GM21619 (cell line): ENCODE results near the gene ZNF664.
"Not testable (repeated sequence)": the region's sequence is repeated elsewhere in the genome, so short reads cannot be mapped to it uniquely, and the experiment has no call there.

Source experiments
- ATAC-seq: cut with Tn5 transposase; IDR thresholded peaks from one replicate; pipeline ENCODE4 v1.9.1; 2021; ENCODE audit not compliant: unreplicated experiment

Gene ZNF664

DNA sequence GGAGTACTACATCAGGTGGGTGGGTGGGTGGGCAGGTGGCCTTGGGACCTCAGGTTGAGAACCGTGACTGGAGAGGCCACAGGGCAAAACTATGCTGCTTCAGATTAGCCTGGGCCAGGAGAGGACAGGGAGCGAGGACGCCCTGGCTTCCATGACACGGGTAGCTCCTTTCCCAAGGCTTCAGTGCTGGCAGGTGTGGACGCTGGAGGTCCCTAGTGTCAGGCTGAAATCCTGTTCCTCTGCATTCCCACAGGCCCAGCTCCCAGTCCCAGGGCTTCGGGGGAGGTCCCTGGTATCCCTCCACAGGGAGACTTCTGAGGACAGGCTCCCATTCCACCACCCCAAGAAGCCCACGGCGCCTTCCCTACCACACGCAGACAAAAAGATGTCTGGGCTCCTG lies 32.0 kb upstream of the ZNF664 start:
- no peak for ATAC-seq

DNA sequence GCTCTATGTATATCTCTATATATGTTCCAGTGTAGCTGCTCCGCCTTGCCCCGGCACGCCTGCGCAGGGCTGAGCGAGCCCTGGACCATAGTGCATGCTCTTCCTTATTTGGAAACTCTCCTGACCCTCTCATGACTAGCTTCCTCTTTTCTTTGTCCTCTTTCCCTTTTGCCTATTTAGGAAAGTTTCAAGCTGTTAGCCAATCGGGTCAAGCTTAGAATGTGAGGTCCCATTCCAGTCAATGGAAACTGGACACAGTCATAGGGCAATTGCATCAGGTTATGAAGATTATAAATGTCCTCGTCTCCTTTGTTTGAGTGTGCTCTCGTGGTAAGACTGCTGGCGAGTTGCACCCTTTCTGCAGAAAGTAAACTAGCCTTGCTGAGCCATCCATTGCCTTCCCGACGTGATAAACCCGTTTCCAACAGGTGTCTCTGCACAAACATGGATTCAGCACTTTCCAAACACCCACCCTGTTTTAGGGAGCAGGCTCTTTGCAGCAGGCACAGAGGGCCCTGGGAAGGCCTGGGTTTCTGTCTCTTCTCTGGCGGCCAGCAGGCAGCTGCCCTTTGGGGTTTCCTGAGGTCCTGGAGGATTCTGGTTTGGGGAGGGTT lies 31.3 kb upstream of the ZNF664 start:
- no peak for ATAC-seq

DNA sequence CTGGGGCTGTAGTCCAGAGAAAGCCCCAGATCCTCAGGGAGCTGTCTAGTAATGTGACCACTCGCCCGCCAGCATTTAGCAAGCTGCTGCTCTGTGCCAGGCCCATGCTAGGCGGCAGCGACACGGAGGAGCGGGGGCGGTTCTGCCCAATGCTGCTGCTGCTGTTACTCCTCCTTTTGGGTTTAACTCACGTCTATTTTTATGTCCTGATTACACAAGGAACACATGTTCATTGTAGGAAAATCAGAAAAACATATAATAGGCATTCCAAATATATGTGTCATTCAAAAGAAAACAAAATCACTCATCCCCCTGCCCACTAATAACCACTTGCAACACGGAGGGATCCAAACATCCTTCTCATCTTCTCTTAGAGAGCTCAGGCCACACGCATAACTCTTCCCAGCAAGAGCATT lies 30.8 kb upstream of the ZNF664 start:
- no peak for ATAC-seq

DNA sequence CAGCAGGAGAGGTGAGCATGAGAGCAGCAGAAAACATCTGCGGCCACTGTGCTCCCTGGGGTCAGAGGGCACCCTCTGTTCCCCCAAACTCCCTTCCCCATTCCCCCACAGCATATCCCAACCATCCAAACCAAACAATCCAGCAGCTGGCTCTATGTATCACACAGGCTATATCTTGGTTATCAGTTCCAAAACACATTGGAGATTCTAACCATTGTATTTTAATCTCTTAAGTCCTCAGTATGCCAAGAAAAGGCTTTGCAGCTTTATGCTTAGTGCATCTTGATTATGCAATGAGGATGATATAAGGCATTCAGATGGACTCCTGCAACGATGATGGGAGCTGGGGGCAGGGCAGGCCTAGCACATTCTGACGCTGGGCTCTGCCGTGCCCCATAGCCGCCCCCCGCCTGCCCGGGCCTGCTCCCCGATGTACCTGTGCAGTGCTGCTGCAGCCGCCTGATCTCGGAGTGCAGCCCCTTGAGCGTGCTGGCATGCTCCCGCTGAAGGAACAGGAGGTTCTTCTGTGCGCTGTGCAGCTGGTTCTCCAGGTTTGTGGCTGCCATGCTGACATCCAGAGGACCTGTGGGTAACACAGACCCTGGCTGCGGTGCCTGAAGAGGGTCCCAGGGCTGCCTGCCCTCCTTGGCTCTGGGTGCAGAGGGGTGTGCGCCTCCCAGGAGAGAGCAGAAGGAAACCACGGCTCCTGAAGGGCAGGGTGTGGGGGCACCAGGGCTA lies 29.9 kb upstream of the ZNF664 start:
- ATAC-seq: no peak

DNA sequence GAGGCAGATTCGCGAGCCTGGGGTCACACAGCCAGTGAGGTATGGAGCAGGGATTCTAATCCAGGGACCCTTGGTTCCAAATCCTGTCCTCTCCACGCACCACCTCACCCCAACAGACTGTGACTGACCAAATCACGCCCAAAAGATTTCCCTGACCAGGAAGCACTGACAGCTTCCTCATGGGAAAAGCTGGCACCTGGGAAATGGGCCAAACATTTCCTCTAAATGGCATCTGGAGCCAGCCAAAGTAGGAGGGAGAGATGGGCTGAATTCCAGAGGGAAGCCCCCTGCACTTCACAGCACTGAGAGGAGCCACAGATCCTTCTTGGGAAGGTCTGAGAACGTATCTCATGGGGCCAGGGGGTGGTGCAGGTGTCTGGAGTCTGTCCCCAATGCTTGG lies 29.2 kb upstream of the ZNF664 start:
- no peak for ATAC-seq

DNA sequence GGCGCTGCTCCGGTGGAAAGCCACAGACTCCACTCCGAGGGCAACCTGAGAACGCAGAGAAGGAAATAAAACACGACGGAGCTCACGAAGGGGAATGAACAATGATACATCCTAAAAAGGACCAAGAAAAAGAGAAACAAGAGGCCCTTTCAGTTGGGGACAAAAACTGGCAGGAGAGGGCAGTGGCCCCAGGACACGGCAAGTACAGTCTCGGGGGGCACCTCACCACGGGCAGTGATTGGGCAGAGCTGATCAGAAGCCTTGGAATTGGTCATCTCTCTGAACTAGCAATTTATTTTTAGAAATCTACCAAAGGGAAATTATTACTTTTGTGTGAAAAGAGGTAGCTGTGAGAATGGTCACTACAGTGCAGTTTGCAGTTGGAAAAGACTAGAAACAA lies 28.3 kb upstream of the ZNF664 start:
- no peak for ATAC-seq

DNA sequence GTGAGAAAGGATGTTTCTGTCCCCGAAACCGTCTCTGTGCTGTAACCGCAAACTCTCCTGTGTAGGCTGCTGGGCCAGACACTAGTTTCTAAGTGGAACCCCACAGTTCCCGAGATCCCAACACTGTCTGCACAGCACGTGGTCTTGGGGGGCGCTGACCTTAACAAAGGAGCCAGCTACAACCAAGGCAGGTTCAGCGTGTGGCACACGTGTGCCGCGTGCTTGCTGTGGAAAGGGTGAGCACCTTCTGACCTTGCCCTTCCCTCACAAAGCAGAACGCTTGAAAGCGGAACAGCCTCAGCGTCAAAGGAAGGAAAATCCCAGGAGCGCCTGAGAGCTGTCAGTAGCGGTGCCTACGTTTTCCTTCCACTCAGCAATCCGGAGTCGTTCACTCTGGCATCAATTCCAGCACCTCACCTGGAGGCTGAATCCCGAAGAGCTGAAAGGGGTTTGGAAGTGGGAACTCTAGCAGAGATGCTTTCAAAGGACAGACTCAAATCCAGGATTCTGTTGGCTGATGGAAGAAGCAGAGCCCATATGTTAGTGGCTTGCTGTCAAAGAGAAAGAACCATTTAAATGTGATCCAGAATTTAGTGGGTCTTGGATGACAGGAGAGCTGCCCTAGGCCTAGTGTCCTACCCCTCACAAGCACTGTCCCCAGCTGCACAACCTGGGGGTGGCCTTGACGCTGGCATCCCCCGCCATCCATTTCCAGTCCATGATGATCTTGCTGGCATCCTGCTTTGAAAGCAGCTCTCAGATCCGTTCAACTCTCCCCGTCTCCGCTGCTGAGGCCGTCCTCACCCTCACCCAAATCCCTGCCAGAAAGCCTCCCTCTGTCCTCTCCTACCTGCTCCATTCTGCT lies 27.5 kb upstream of the ZNF664 start:
- no peak for ATAC-seq

DNA sequence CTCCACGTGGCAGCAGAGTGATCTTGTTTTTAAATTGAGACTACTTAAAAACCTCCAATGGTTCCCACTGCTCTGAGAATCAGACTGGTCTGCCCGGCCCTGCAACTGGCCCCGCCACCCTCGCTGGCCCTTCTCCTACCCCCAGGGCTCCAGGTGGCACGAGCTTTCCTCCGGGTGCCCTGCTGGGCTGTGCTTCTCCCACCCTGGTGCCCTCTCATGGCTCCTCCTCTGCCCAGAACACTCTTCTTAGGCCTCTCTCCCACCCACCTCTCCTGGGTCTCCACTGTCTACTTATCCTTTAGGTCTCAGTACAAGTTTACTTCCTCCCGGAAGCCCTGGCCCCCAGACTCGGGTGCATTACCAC lies 26.9 kb upstream of the ZNF664 start:
- no peak for ATAC-seq

DNA sequence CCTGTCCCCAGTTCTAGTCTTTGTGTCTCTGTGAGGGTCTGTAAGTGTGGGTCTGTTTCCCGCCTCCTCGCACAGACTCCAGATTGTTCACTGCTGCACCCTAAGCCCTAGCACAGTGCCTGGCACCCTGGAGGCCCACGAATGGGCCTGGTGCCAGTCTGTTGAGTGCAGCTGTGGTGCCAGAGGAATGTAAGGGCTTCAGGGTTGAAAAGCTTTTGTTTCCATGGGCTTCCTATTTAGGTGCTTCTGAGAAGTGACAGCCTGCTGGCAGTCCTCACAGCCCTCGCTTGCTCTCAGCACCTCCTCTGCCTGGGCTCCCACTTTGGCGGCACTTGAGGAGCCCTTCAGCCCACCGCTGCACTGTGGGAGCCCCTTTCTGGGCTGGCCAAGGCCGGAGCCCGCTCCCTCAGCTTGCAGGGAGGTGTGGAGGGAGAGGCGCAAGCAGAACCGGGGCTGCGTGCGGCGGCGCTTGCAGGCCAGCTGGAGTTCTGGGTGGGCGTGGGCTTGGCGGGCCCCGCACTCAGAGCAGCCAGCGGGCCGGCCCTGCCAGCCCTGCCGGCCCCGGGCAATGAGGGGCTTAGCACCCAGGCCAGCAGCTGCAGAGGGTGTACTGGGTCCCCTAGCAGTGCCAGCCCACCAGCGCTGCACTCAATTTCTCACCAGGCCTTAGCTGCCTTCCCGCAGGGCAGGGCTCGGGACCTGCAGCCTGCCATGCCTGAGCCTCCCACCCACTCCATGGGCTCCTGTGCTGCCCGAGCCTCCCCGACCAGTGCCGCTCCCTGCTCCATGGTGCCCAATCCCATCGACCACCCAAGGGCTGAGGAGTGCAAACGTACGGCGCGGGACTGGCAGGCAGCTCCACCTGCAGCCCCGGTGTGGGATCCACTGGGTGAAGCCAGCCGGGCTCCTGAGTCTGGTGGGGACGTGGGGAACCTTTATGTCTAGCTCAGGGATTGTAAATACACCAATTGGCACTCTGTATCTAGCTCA lies 26.2 kb upstream of the ZNF664 start:
- ATAC-seq: not testable (repeated sequence)

DNA sequence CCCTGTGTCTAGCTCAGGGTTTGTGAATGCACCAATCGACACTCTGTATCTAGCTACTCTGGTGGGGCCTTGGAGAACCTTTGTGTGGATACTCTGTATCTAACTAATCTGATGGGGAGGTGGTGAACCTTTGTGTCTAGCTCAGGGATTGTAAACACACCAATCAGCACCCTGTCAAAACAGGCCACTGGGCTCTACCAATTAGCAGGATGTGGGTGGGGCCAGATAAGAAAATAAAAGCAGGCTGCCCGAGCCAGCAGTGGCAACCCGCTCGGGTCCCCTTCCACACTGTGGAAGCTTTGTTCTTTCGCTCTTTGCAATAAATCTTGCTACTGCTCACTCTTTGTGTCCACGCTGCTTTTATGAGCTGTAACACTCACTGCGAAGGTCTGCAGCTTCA lies 25.5 kb upstream of the ZNF664 start:
- not testable (repeated sequence) for ATAC-seq

DNA sequence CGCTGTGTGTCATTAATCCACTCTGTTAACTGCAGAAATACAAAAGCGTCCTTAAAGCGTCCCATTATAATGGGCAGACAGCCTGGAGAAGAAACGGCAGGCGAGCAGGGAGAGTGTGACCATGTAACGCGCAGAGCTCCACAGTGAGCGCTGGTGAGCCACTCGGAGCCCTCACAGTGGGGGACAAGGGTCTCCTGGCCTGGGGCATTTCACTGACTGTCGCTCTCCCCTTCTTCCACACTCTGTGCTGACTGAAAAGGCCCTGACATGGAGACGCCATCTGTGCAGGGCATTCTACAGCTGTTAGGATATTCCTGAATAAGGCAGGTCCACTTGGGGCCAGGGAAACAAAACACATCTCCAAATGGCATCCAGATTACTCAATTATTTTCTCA lies 24.6 kb upstream of the ZNF664 start:
- no peak for ATAC-seq

DNA sequence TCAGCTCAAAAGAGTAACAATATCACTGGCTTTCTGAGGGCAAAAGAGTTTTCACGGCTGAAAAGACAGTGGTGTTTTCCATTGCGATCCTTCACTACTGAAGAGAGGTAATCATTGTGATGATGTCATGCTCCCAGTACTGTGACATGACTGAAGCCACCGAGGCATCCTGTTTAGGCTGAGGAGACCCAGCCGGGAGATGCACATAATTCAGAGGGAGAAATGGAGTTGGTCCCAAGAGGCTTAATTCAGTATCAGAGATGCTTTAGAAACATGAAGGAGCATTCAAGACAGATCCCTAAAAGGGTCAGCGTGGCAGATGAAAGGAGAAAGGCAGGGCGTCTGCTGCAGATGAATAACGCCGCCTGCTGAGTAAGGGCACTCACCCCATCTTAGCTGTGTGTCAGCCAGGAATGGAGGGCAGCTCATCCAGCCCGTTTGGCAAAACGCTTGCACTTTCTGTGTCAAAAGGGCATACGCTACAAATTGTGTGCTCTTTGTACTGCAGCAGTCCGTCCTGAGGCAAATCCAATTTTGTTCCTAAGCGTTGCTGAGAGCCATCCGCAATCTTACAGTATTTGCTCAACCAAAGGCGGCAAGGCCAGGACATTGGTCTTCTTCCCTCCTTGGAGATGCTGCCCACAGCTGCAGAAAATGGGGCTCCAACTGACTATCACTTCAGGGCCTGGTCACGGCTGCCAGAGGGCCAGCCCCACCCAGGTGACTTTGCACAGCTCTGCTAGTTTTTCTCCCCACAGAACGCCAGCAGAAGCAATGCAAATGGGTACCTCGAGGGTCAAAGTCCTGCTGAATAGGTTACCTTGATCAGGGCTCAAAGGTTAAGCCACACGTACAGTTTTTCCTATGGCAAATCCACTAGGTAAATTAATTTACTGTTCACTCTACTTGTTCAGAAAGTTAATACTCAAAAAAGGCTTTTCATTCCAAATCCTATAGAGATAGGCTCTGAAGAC lies 23.9 kb upstream of the ZNF664 start:
- no peak for ATAC-seq

DNA sequence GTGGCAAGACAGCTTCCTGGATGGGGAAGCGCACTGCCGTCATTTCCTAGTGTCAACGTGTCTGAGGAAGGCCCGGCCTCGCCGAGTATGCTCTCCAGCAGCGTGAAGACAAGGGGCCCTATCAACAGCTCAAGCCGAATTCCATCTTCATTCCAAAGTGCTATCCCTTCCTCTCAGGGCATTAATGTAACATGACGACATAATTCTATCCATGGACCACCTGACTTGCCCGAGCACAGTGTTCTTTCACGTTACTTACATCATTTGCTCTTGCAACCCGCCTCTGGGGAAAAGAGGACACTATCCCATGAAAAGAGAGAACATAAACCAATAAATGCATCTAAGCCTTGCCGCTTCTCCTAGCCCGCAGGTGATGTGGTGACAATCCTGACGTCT lies 23.2 kb upstream of the ZNF664 start:
- ATAC-seq: no peak

DNA sequence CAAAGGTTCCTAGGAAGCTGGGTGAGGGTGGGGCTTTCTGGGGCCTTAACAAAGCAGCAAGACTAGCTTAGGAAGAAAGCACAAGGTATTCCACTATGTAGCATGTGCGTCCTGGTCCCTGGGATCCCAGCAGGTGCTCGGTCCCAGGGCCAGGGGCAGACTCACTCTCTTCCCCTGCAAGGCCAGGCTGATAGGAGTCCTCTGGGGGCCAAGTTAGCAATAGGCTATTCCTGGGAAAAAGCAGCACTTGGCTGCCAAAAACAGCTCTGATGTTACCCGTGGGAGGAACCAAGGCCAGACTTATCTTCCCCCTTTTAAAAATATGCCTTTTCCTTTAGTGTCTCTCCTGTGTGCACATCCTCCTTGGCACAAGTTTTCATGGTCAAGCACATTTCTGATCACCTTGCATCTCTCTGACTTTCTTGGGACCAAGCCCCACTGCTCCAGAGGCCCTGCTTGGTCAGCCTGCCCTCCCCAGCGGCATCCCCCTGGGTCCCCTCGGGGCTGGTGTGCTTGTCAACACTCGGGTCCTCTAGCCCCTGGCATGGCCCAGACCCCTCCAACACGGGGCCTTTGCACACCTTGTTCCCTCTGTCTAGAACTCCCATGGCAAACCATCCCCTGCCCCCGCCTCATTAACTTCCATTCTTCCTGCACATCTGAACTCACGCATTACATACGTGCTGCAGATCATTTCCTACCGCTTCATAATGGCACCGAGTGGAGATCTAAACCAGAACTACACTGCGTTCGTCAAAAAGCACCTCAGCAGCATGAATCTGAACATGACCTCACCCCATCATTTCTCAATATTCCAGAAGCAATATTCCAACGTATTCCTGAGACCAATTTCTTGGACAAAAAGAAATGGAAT lies 22.3 kb upstream of the ZNF664 start:
- no peak for ATAC-seq

DNA sequence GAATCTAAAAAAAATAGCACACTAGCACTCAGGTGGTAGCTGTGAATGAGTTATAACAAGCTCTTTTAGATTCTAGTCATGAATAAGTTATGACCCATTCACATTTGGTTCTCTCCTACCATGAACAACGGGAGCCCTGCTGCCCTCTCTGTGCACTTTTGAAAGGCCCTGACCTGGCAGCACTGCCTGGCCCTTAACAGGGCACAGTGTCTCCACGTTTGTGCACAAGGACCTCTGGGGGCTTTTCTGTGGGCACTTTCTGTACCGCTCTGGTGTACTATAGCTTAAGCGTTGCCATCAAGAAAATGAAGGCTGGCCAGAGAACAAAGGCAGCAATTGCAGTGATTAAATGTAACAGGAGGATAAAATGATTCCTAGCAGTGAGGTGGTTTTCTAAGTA lies 21.5 kb upstream of the ZNF664 start:
- ATAC-seq: no peak

DNA sequence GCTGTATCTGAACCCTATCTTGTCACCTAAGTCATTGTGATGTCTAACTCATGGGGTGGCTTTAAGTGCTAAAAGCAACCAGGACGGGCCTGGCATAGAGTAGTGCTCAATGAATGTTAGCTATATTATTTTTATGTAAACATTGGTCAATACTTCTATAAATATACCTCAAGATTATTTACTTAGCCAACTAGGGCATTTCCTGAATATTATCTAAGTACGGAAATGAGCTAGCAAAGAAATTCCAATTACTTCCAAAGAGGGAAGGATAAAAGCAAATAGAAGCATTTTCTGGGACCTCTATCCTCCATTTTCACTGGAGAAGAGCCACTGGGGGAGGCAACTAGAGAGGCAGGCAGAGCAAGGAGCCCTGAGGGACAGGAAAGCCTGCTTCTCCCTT lies 21.0 kb upstream of the ZNF664 start:
- no peak for ATAC-seq

DNA sequence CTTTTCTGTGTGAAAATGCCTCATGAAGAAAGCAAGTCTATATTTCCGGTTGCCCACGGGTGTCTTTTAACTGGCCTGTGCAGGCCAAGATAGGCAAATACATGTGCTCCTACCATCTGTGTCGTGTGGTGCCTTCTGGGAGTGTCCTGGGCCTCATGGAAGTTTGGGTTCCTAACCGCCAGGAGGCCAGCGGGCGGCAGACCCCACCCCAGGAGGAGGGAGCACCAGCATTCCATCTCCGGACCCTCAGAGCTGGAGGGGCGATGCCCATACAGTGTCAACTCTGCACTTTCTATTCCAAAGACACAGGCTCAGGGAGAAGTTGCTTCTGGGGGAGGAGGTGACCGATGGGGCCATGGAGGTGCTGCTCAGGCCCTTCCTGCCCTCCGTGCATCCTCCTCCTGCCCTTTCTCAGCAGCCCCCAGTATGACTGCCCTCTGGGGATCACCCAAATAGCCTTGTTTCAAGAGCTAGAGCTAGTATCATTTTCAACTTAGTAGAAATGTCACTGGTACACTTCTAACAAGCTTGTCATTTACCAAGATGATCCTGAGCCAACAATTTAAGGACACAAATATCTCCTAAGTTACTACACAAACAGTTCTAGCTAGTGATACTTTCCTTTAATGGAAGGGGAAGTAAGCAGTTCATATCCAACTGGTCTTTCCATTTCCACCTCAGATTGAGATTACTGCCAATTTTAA lies 18.2 kb upstream of the ZNF664 start:
- ATAC-seq: no peak

DNA sequence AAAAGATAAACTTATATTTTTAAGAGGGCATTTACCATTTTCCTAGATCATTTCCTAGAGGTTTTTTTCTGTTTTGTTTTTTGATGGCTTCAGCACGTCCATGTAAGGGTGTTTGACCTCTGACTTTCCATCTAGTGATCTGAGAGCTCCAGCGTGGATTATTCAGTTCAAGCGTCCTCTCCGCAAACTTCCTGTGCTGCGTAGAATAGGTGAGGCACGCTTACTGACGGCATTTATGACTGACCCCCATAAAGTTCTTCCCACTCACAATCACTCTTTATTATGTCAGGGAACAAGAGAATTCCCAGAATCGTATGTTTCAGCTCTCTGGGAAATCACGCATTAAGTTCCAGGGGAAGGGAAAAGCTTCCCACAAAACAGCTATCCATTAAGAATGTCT lies 16.8 kb upstream of the ZNF664 start:
- no peak for ATAC-seq
